AG08395 (cell line): ENCODE results near the gene PDCD2L.
"Not testable (repeated sequence)": the region's sequence is repeated elsewhere in the genome, so short reads cannot be mapped to it uniquely, and the experiment has no call there.

ENCODE experiments used
- DNase-seq: peaks from one replicate; pipeline ENCODE4 v3.0.0; 2012; ENCODE audit warnings: mixed read lengths, low spot score

PDCD2L gene

GRCh38 chr19:34411216-34411615 lies 7.0 kb downstream of the PDCD2L start:
- no peak for DNase-seq

GRCh38 chr19:34416021-34416545 lies 11.9 kb downstream of the PDCD2L start:
- DNase-seq = no peak

- no peak for DNase-seq
These were observed 14.1 kb downstream of the PDCD2L start for GRCh38 chr19:34418300-34418699.

- DNase-seq = no peak
These were observed 22.0 kb downstream of the PDCD2L start for GRCh38 chr19:34426096-34426661.

- DNase-seq = peak; percentile 58
These were observed 24.5 kb downstream of the PDCD2L start for GRCh38 chr19:34428549-34429285.

GRCh38 chr19:34429553-34429952 lies 25.4 kb downstream of the PDCD2L start:
- DNase-seq = no peak

- peak; percentile 62 for DNase-seq
These were observed 26.8 kb downstream of the PDCD2L start for GRCh38 chr19:34430738-34431625.

GRCh38 chr19:34431681-34432402 lies 27.6 kb downstream of the PDCD2L start:
- no peak for DNase-seq

- DNase-seq = no peak
These were observed 28.6 kb downstream of the PDCD2L start for GRCh38 chr19:34432797-34433196.

GRCh38 chr19:34436716-34437115 lies 32.5 kb downstream of the PDCD2L start:
- no peak for DNase-seq

GRCh38 chr19:34448191-34448590 lies 44.0 kb downstream of the PDCD2L start:
- DNase-seq = no peak

- DNase-seq = no peak
These were observed 48.5 kb downstream of the PDCD2L start for GRCh38 chr19:34452723-34453122.

GRCh38 chr19:34454091-34454490 lies 49.9 kb downstream of the PDCD2L start:
- DNase-seq = no peak

- no peak for DNase-seq
These were observed 50.5 kb downstream of the PDCD2L start for GRCh38 chr19:34454685-34455084.

GRCh38 chr19:34455783-34456480 lies 51.7 kb downstream of the PDCD2L start:
- DNase-seq = not testable (repeated sequence)

GRCh38 chr19:34457446-34457845 lies 53.2 kb downstream of the PDCD2L start:
- no peak for DNase-seq

GRCh38 chr19:34458677-34459076 lies 54.5 kb downstream of the PDCD2L start:
- DNase-seq = no peak

- no peak for DNase-seq
These were observed 55.4 kb downstream of the PDCD2L start for GRCh38 chr19:34459614-34460013.

GRCh38 chr19:34461375-34462100 lies 57.3 kb downstream of the PDCD2L start:
- peak; percentile 21 for DNase-seq

- DNase-seq = not testable (repeated sequence)
These were observed 60.6 kb downstream of the PDCD2L start for GRCh38 chr19:34464785-34465184.

- no peak for DNase-seq
These were observed 64.2 kb downstream of the PDCD2L start for GRCh38 chr19:34468409-34468808.
